Right lobe of liver (tissue), 6 donors: ENCODE data around the gene PBXIP1. TPM values are rescaled to one million over a fixed set of nuclear protein-coding genes. Genes with fewer than 3 reads are reported as not detected.
A peak's percentile ranks its signal among the peaks of the same experiment; 100 is the strongest.

Experiments used
- ATAC-seq, 4 donors: fragments of 200-7000 bp; cut with Tn5 transposase; one replicate each; pipeline ENCODE4 v1.9.1; 2020; ENCODE audit warnings: mild to moderate bottlenecking in 4 of 4, moderate library complexity in 4 of 4
- DNase-seq, 3 donors: peaks; one replicate each; pipeline ENCODE4 v3.0.0-alpha.2; 2020
- H3K27ac ChIP-seq, 3 donors: fragments of 200-600 bp; one replicate each; pipeline ENCODE4 v1.8.0; 2022
- H3K27me3 ChIP-seq, 2 donors: fragments of 200-600 bp; one replicate each; pipeline ENCODE4 v1.8.0; 2022
- H3K36me3 ChIP-seq, 4 donors: fragments of 200-600 bp; sonication (generic) in 1 of 4; one replicate each; pipeline versions ENCODE4 v1.5.1 to v1.8.0; 2017 to 2022; ENCODE audit warnings: control low read depth in 1 of 4
- H3K4me1 ChIP-seq, 4 donors: fragments of 200-600 bp; sonication (generic) in 1 of 4; one replicate each; pipeline versions ENCODE4 v1.5.1 to v1.8.0; 2017 to 2022; ENCODE audit warnings: control low read depth in 1 of 4
- H3K4me3 ChIP-seq, 3 donors: fragments of 200-600 bp; one replicate each; pipeline ENCODE4 v1.8.0; 2022
- H3K9me3 ChIP-seq, 4 donors: fragments of 200-600 bp; sonication (generic) in 1 of 4; one replicate each; pipeline versions ENCODE4 v1.5.1 to v1.8.0; 2017 to 2022; ENCODE audit warnings: control low read depth in 1 of 4
- POLR2A ChIP-seq: fragments of 450-650 bp; IDR thresholded peaks from one replicate; pipeline ENCODE4 v1.6.1; 2017; ENCODE audit warnings: antibody characterized with exemption, mild to moderate bottlenecking
- WGBS: methylation state at CpG from one replicate; pipeline ENCODE4 v1.1.6; 2018; ENCODE audit warnings: low coverage, low lambda C conversion rate; ENCODE audit not compliant: insufficient coverage; ENCODE audit errors: missing lambda C conversion rate; 5-methylcytosine and 5-hydroxymethylcytosine counted together
- intact Hi-C, 2 donors: fragments of 100-400 bp; cut with DNase I; formaldehyde crosslinking; loops; one replicate each; pipeline versions ENCODE4 v1.11.2 to v1.14.1; 2022
- total RNA-seq, 6 experiments: library from RNA; depleted of rRNA in 2 of 6; stranded (reverse); fragments of >200 nt in 2 of 6; fragmentation: NEBNext Ultra II Directional in 3 of 6; extraction: Animal tissue kit (Norgen Biotek cat#: 25700) in 3 of 6; gene quantifications; one replicate each; pipeline versions ENCODE4 v1.1.0 to v1.2.4, GENCODE V29; 2016 to 2023
- TF ChIP-seq, protein P1 (sequence below), 4 donors: fragments of 200-600 bp in 3 of 4; fragments of 450-650 bp in 1 of 4; IDR thresholded peaks; one replicate each; pipeline versions ENCODE4 v1.5.1 to v1.8.0; 2016 to 2022; ENCODE audit warnings: antibody characterized with exemption in 4 of 4, mild to moderate bottlenecking in 2 of 4
- donor health status: DM: no; HTN: yes; CAD: no.
- donor health status: DM: no; HTN: no; CAD: no.
- donor health status: DM: no; HTN: no; CAD: no.
- donor health status: DM: no; HTN: yes; CAD: no.
- donor health status: DM: no; HTN: yes; CAD: no.

PBXIP1 gene
- total RNA-seq, 6 experiments from 2014 or later, result 16.7 to 25.9 (median 19.1) TPM

DNA sequence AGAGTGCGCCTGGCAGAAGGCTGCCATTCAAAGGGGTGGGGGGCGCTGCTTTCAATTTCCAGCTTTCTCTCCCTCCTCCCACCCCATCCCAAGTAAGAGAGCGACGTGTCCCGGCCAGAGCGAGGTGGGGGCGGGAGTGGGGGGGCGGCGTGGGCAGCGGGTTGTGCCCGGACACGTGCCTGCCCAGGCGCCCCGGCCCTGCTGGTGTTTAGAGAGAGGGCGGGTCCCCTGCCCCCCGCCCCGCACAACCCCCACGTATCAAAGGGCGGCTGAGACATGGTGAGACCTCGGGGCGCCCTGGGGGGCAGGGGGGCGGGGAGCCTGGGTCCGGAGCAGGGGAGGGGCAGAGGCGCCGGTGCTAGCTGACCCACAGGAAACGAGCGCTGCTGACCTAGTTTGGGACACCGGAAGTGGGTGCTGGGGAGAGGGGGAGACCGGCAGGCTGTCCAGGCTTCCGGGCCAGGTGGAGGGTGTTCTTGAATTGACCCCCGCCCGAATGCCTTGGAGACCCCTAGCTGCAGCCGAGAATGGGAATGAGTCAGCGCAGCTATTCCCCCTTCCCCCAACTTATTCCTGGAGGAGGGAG lies 48.0 kb upstream of the PBXIP1 start:
- TF ChIP-seq POLR2A, result peak; percentile 53
- TF ChIP-seq, protein P1, sequence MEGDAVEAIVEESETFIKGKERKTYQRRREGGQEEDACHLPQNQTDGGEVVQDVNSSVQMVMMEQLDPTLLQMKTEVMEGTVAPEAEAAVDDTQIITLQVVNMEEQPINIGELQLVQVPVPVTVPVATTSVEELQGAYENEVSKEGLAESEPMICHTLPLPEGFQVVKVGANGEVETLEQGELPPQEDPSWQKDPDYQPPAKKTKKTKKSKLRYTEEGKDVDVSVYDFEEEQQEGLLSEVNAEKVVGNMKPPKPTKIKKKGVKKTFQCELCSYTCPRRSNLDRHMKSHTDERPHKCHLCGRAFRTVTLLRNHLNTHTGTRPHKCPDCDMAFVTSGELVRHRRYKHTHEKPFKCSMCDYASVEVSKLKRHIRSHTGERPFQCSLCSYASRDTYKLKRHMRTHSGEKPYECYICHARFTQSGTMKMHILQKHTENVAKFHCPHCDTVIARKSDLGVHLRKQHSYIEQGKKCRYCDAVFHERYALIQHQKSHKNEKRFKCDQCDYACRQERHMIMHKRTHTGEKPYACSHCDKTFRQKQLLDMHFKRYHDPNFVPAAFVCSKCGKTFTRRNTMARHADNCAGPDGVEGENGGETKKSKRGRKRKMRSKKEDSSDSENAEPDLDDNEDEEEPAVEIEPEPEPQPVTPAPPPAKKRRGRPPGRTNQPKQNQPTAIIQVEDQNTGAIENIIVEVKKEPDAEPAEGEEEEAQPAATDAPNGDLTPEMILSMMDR (IDR thresholded peaks at IDR 0.05), result no peak
- ATAC-seq (peak; percentile 3 to 34 (median 8)), DNase-seq (peak; percentile 81 to 93 (median 87))
- WGBS, result 1% methylated on average over 13 of the region's 34 CpGs
- H3K4me1 ChIP-seq, result peaks cover 0 to 62% (median 28%) of the 10 kb centered on the region in 4 donors
- no peaks in the 10 kb centered on the region for H3K27me3 ChIP-seq
- no peaks in the 10 kb centered on the region for H3K9me3 ChIP-seq
- peak overlapping the region; percentile 81 to 95 (median 94) for H3K27ac ChIP-seq
- H3K4me3 ChIP-seq, result peak overlapping the region; percentile 84 to 93 (median 91)
- intact Hi-C loops, result no loop called here
- H3K36me3 ChIP-seq, result no peaks in the 10 kb centered on the region

DNA sequence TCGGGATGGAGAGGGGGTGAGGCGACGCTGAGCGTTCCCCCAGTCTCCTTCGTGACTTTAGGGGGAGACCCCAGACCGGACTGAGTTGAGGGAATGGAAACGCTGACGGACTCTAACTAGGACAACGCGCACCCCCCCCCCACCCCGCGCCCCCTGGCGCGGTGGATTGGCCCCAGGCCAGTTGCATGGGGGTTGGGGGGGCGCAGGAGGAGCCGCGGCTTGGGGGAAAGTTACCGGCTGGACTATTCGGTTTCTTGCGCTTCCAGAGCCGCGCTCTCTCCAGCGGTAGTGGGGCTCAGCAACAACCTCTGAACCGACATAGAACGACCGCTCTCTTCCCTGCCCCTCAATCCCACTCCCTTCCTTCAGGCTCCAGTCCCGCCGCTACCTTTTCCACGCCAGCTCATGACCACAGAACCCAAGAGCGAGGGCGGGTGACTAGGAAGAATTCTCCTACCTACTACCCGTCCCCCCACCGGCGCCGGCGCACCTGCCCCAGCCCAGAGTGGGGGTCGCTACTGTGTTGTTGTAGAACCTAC lies 47.4 kb upstream of the PBXIP1 start:
- DNase-seq (peak in 2 of 3 donors; percentile 32 to 57), ATAC-seq (no peak)
- Histone ChIP-seq H3K27ac (peak overlapping the region; percentile 81 to 95 (median 94)), H3K4me3 (peak overlapping the region; percentile 84 to 93 (median 91)), H3K4me1 (peaks cover 0 to 58% (median 25%) of the 10 kb centered on the region in 4 donors), H3K9me3 (no peaks in the 10 kb centered on the region), H3K27me3 (no peaks in the 10 kb centered on the region), H3K36me3 (no peaks in the 10 kb centered on the region)
- intact Hi-C loops, result no loop called here
- 0% methylated on average over 10 of the region's 37 CpGs for WGBS
- TF ChIP-seq POLR2A, result no peak
- TF ChIP-seq, protein P1 (IDR thresholded peaks at IDR 0.05), result no peak

DNA sequence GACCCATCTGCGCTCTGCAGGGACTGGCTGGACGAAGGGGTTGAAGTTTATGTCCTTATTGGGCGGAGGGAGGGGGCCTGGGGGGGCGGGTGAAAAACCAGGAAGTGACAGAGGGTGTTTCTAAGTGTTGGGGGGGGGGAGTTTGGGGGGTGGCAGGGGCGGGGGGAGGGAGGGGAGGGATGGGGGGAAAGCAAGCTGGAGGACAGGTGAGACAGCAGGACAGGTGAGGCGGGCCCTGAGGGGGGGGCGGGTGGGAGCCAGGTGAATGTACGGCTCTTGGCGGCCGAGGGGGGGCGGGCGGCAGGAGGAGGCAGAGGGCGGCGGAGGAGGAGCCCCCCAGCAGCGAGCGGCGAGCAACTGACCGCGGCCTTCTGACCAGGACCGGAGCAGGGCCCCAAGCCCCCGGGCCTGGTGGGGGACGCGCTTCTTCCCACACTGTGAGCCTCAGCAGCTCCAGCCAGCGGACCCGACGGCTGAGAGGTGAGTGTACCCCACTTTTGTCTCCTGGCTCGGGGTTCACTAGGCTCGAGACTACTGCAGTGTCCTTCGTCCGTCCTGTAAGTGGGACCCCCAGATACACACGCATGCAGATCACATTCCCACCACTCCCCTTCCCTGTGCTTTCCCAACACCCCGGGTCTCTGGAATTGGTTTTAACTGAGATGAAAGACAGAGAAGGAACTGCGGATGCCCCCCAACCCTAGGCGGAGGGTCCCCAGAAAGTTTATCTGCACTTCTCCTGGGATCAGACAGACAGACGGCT lies 46.7 kb upstream of the PBXIP1 start, which contains the start of gene ZBTB7B:
ZBTB7B (plus strand) TSS at position 339 of the 763 bp plus-strand sequence. CDS start 11,859 bp downstream, outside the sequence.
- Histone ChIP-seq H3K27ac (peak within 1 kb of the TSS; percentile 81 to 95 (median 94)), H3K36me3 (no peaks in the 10 kb centered on the region), H3K4me1 (peaks cover 0 to 52% (median 22%) of the 10 kb centered on the region in 4 donors), H3K4me3 (peak within 1 kb of the TSS; percentile 85 to 93 (median 91)), H3K27me3 (no peaks in the 10 kb centered on the region), H3K9me3 (no peaks in the 10 kb centered on the region)
- TF ChIP-seq POLR2A, result no peak
- TF ChIP-seq, protein P1 (IDR thresholded peaks at IDR 0.05), result no peak
- intact Hi-C loops, result no loop called here
- ATAC-seq, result peak; percentile 1 to 6 (median 4)
- DNase-seq, result peak; percentile 55 to 70 (median 66)
- 1% methylated on average over 18 of the region's 35 CpGs for WGBS

DNA sequence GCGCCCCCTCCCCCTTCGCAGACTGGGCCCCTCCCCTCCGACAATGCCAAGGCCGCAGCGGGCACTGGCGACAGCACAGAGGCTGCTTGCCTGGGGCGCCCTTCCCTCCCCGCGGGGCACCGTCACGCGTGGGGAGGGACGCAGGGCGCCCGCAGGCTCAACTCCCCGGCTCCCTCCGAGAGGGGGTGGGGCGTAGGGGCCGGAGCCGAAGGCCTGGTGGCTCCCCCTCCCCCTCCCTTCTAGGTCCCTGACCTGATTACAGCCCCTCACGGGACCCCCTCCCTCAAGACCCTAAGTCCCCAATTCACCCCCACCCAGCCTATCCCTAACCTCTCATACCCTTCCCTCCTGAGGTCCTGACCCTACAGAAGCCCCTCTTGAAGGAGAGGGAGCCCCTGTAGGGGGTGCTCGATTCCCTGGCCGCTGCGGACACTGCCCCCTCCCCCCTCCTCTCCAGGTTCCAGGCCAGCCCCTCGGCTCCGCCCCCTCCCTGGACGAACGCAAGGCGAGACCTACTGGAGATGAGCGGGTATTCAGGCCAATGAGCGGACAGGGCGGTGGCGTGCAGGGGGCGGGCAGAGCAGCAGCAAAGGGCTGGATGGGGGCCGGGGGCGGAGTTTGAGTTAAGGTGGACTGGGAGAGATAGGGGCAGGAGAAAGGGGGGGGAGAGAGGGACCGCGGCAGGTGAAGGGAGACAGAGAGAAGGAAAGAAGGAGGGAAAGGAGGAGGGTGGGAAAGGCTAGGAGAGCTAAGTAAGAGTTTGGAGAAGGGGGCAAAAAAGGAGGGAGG lies 46.0 kb upstream of the PBXIP1 start:
- DNase-seq (peak; percentile 100), ATAC-seq (peak; percentile 72 to 84 (median 74))
- Histone ChIP-seq H3K4me3 (peak overlapping the region; percentile 85 to 93 (median 91)), H3K4me1 (peaks cover 0 to 44% (median 18%) of the 10 kb centered on the region in 4 donors), H3K27me3 (no peaks in the 10 kb centered on the region), H3K36me3 (no peaks in the 10 kb centered on the region), H3K27ac (peak overlapping the region; percentile 76 to 95 (median 93)), H3K9me3 (no peaks in the 10 kb centered on the region)
- under 1% methylated on average over 25 of the region's 38 CpGs for WGBS
- TF ChIP-seq, protein P1 (IDR thresholded peaks at IDR 0.05), result peak; percentile 18 to 39 (median 30)
- TF ChIP-seq POLR2A, result peak; percentile 71
- intact Hi-C loops, result no loop called here
